Suppressor macrophage treated with lipopolysaccharide for 1 hour (primary cell): Measurements from ENCODE around the gene GNGT2.

ENCODE experiments used
- DNase-seq, 3 donors: peaks; one replicate each; pipeline ENCODE4 v3.0.0-alpha.2; 2020 to 2022

The GNGT2 gene

DNA sequence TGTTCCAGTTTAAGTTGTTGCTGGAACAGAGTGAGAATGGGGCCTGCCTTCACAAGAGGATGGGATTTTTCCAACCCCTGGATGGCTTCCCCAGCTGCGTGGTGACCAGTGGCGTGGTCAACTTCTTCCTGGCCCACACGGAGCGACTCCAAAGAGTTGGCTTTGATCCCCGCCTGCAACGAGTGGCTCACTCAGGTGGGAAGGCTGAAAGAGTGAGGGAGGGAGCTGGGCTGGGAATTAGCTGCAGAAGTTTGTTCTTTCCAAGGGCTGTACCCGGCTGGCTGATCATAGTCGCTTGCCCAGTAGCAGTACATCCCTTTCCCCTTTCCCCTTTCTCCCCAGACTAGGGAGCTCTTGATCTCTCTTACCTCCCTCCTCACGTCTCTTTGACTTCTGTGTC lies 41.7 kb downstream of the GNGT2 start:
- no peak for DNase-seq

DNA sequence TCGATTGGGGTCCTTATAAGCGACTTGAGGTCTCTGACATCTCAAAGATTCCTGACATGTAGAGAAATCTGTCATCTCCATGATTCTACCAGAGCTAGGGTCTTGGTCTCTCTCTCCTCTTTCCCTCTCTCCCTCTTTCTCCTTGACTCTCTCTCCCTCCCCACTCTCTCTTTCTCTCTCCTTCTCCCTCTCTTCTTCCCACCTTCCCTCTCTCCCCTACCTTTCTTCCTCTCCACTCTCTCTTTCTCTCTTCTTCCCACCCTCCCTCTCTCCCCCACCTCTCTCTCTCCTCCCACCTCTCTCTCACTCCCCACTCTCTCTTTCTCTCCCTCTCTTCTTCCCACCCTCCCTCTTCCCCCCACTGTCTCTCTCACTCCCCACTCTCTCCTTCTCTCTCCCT lies 45.2 kb downstream of the GNGT2 start:
- no peak for DNase-seq

DNA sequence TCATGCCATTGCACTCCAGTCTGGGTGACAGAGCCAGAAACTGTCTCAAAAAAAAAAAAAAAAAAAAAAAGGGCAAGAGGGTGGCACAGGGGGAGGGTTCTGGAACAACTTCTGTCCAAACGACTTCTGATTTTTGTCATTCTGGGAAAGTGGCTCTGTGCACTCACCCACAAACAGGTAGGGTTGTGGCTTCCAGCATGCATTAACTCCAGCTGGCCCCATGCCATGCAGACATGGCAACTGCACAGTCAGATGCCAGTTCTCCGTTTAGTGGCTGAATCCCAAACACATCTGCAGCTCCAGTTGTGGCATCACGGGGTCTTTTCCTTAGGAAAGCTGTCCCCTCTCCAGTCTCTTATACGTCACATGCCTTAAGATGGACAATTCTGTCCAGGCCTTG lies 47.5 kb downstream of the GNGT2 start:
- DNase-seq: no peak

DNA sequence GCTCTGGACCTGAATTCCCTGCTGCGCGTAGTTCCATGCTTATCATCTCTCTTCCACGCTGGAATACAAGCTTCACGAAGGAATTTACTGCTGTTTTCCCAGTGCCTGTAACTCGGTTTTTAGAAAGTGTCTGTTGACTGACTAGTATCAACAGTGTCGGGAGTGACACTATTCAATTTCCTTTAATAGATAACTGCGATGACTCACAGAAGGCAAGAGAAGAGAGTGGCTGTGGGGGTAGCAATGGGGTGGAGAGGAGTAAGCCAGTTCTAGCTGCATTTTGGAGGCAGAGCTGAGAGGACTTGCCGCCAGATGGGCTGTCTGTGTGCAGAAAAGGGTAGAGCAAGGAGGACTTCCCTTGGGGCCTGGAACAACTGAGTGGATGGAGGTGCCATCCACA lies 52.6 kb downstream of the GNGT2 start:
- no peak for DNase-seq

DNA sequence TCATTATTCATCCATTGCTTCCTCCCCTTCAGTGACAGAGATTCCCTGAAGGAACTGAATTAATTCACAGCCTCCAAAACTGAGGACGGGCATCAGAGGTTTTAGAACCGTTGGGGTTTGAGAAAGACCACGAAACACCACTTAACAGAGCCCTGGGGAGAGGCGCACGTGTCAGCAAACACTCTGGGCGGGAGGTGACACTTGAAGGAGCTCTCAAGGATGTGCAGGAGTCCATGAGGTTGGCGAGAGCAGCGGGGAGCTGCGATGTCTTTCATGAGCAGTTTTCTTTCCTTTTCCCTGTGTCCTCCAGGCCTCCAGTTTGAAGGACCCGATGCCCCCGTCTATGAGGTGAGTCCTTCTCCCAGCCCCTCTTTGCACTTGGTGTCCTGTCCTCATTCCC lies 54.1 kb downstream of the GNGT2 start:
- DNase-seq: no peak
